IMR-90 (cell line): ENCODE results near the gene STX18. TPM values are rescaled to one million over a fixed set of nuclear protein-coding genes. Genes with fewer than 3 reads are reported as not detected.
"Not testable (repeated sequence)": the region's sequence is repeated elsewhere in the genome, so short reads cannot be mapped to it uniquely, and the experiment has no call there.

ENCODE experiments used
- ATAC-seq: fragments of 200-7000 bp; cut with Tn5 transposase; 2 replicates; pipeline ENCODE4 v1.9.1; 2020; ENCODE audit warnings: low read depth, mild to moderate bottlenecking, moderate library complexity
- BruUV-seq: library from RNA; stranded (reverse); fragments of 400-500 nt; replicated peaks from 2 replicates; lab custom pipeline; 2021; lab: Mats Ljungman, UMichigan
- CTCF ChIA-PET: fragments of 300-600 bp; formaldehyde crosslinking; extraction: SDS; loops from one replicate; lab custom pipeline; 2021; ENCODE audit warnings: antibody characterized with exemption; lab: Yijun Ruan, JAX
- POLR2A ChIA-PET: fragments of 300-600 bp; sonication (Branson Sonifier 250); formaldehyde crosslinking; loops from one replicate; lab custom pipeline; 2022; ENCODE audit warnings: antibody characterized with exemption; ENCODE audit not compliant: unreplicated experiment; lab: Charles Lee
- DNase-seq: peaks from one replicate; pipeline ENCODE4 v3.0.0; 2013
- H2AFZ ChIP-seq: replicated peaks from 2 replicates; pipeline ENCODE3; 2013; ENCODE audit warnings: low read length, mild to moderate bottlenecking; ENCODE audit not compliant: poor library complexity
- H2AK5ac ChIP-seq: 2 replicates; pipeline ENCODE4 v1.6.1; 2013; ENCODE audit warnings: low read depth, low read length, inconsistent platforms
- H2AK9ac ChIP-seq: replicated peaks from 2 replicates; pipeline ENCODE3; 2013; ENCODE audit warnings: mild to moderate bottlenecking, low read depth, low read length, moderate library complexity; ENCODE audit not compliant: poor library complexity
- H2BK120ac ChIP-seq: 2 replicates; pipeline ENCODE4 v1.6.1; 2013; ENCODE audit warnings: low read depth, low read length, inconsistent platforms
- H2BK15ac ChIP-seq: 3 replicates; pipeline ENCODE4 v1.6.1; 2013; ENCODE audit warnings: low read depth, low read length, inconsistent platforms
- H2BK20ac ChIP-seq: 2 replicates; pipeline ENCODE4 v1.6.1; 2013; ENCODE audit warnings: low read depth, mild to moderate bottlenecking, inconsistent platforms, low read length, moderate library complexity
- H2BK5ac ChIP-seq: 2 replicates; pipeline ENCODE4 v1.6.1; 2013; ENCODE audit warnings: mild to moderate bottlenecking, low read depth, low read length, inconsistent platforms; ENCODE audit not compliant: poor library complexity, severe bottlenecking
- H3K14ac ChIP-seq: replicated peaks from 2 replicates; pipeline ENCODE4 v1.6.1; 2013; ENCODE audit warnings: low read depth, low read length, inconsistent platforms
- H3K18ac ChIP-seq: 2 replicates; pipeline ENCODE4 v1.6.1; 2013; ENCODE audit warnings: low read depth, low read length, control low read depth
- H3K23ac ChIP-seq: 2 replicates; pipeline ENCODE4 v1.6.1; 2013; ENCODE audit warnings: low read depth, low read length, inconsistent platforms
- H3K27ac ChIP-seq: 2 replicates; pipeline ENCODE4 v1.5.1; 2013; ENCODE audit warnings: mild to moderate bottlenecking, control low read depth, low read length; ENCODE audit not compliant: insufficient read depth
- H3K27me3 ChIP-seq: 2 replicates; pipeline ENCODE4 v1.6.1; 2013; ENCODE audit warnings: low read length; ENCODE audit not compliant: control insufficient read depth, insufficient read depth
- H3K36me3 ChIP-seq: 2 replicates; pipeline ENCODE4 v1.6.1; 2013; ENCODE audit warnings: low read length, mixed read lengths; ENCODE audit not compliant: control insufficient read depth, insufficient read depth
- H3K4ac ChIP-seq: 2 replicates; pipeline ENCODE4 v1.6.1; 2013; ENCODE audit warnings: low read depth, low read length, inconsistent platforms
- H3K4me1 ChIP-seq: 2 replicates; pipeline ENCODE4 v1.6.1; 2013; ENCODE audit warnings: low read length, mixed read lengths; ENCODE audit not compliant: control insufficient read depth, insufficient read depth
- H3K4me2 ChIP-seq: 2 replicates; pipeline ENCODE4 v1.6.1; 2013; ENCODE audit warnings: low read depth, mild to moderate bottlenecking, control low read depth, low read length, moderate library complexity
- H3K4me3 ChIP-seq: 2 replicates; pipeline ENCODE4 v1.5.1; 2013; ENCODE audit warnings: low read depth, mild to moderate bottlenecking, control low read depth, low read length, moderate library complexity; ENCODE audit not compliant: insufficient read depth
- H3K56ac ChIP-seq: 2 replicates; pipeline ENCODE4 v1.6.1; 2013; ENCODE audit warnings: low read length, inconsistent platforms; ENCODE audit not compliant: insufficient read depth; ENCODE audit errors: extremely low read depth
- H3K79me1 ChIP-seq, 2 experiments: 2 replicates each; pipeline ENCODE4 v1.6.1; 2013; ENCODE audit warnings: low read length in 2 of 2, inconsistent platforms in 1 of 2, low read depth in 1 of 2
- H3K9ac ChIP-seq: 2 replicates; pipeline ENCODE4 v1.6.1; 2013; ENCODE audit warnings: low read depth, low read length, control low read depth
- H3K9me1 ChIP-seq: 2 replicates; pipeline ENCODE4 v1.6.1; 2013; ENCODE audit warnings: low read length, inconsistent platforms; ENCODE audit not compliant: insufficient read depth
- H3K9me3 ChIP-seq: 2 replicates; pipeline ENCODE4 v1.6.1; 2013; ENCODE audit warnings: low read length; ENCODE audit not compliant: control insufficient read depth, insufficient read depth
- H4K20me1 ChIP-seq: 2 replicates; pipeline ENCODE4 v1.6.1; 2013; ENCODE audit warnings: low read length, inconsistent platforms; ENCODE audit not compliant: insufficient read depth
- H4K5ac ChIP-seq: 2 replicates; pipeline ENCODE4 v1.6.1; 2013; ENCODE audit warnings: mild to moderate bottlenecking, low read depth, low read length, control low read depth
- H4K8ac ChIP-seq, 2 experiments: 2 replicates each; pipeline ENCODE4 v1.6.1; 2013; ENCODE audit warnings: low read depth in 2 of 2, low read length in 2 of 2, control low read depth in 1 of 2, inconsistent platforms in 1 of 2
- H4K91ac ChIP-seq: 2 replicates; pipeline ENCODE4 v1.6.1; 2013; ENCODE audit warnings: low read depth, low read length, inconsistent platforms; ENCODE audit not compliant: insufficient read depth
- MAFK ChIP-seq: IDR thresholded peaks from 2 replicates; pipeline ENCODE4 v1.6.1; 2012; ENCODE audit warnings: low read depth, low read length, improper control_type of control experiment
- MAZ ChIP-seq: IDR thresholded peaks from 2 replicates; pipeline ENCODE4 v1.6.1; 2012; ENCODE audit warnings: low read depth, mild to moderate bottlenecking, low read length, improper control_type of control experiment, moderate library complexity, borderline replicate concordance
- NFE2L2 ChIP-seq: fragments of 150-350 bp; IDR thresholded peaks from 2 replicates; pipeline ENCODE4 v1.6.1; 2016; ENCODE audit warnings: low read depth, mild to moderate bottlenecking, low read length
- WGBS, 2 experiments: methylation state at CpG; one replicate each; pipeline versions ENCODE4 v1.1.5 to v1.1.7; 2013; ENCODE audit warnings: missing lambda C conversion rate in 2 of 2; ENCODE audit not compliant: insufficient read length in 1 of 2; ENCODE audit errors: extremely low coverage in 2 of 2; 5-methylcytosine and 5-hydroxymethylcytosine counted together
- dilution Hi-C: fragments of 300-500 bp; cut with HindIII; formaldehyde crosslinking; loops from one replicate; pipeline ENCODE4 v1.14.3; 2018; ENCODE audit warnings: low sequenced_read_pairs; ENCODE audit not compliant: unreplicated experiment
- in situ Hi-C: fragments of 300-500 bp; cut with MboI; formaldehyde crosslinking; loops from 3 replicates; pipeline ENCODE4 v1.14.3; 2019; ENCODE audit warnings: low sequenced_read_pairs, inconsistent platforms, mixed read lengths
- intact Hi-C: fragments of 100-400 bp; cut with micrococcal nuclease; formaldehyde crosslinking; loops from 2 replicates; pipeline ENCODE4 v1.10.0; 2022
- polyA plus RNA-seq, 3 experiments: library from polyadenylated mRNA; depleted of rRNA; stranded (reverse); fragments of >200 nt; gene quantifications; 2 replicates each; pipeline ENCODE4 v1.2.3, GENCODE V29; 2012; ENCODE audit warnings: low replicate concordance in 1 of 3
- total RNA-seq: library from RNA; depleted of rRNA; stranded (reverse); fragments of >200 nt; gene quantifications from 2 replicates; pipeline ENCODE4 v1.2.3, GENCODE V29; 2012

The STX18 gene
- total and polyA plus RNA-seq, 2 of the 4 experiments (the other 2 are of a cell fraction), result 20.1 to 23.4 TPM

GRCh38 chr4:4506961-4507360 lies 34.9 kb downstream of the STX18 start:
- intact Hi-C loops (no loop called here), in situ Hi-C loops (no loop called here), dilution Hi-C loops (no loop called here)
- Histone ChIP-seq H3K36me3 (no peaks in the 10 kb centered on the region), H2BK120ac (no peak overlapping the region), H2AK9ac (no peak overlapping the region), H3K27ac (no peak overlapping the region), H3K4me3 (no peak overlapping the region), H3K4me2 (no peak overlapping the region), H2AFZ (no peak overlapping the region), H3K9me1 (peaks cover 2% of the 10 kb centered on the region; the same call in 1 of the 2 replicates), H2AK5ac (no peak overlapping the region), H3K18ac (no peak overlapping the region), H4K5ac (no peak overlapping the region), H3K27me3 (no peaks in the 10 kb centered on the region), H3K56ac (no peak overlapping the region), H3K23ac (no peak overlapping the region), H4K20me1 (peaks cover 17% of the 10 kb centered on the region; the same call in 1 of the 2 replicates), H3K14ac (no peak overlapping the region), H2BK20ac (no peak overlapping the region), H2BK15ac (no peak overlapping the region), H3K9ac (no peak overlapping the region), H4K91ac (no peak overlapping the region), H3K9me3 (no peaks in the 10 kb centered on the region), H3K79me1 (peaks cover 15 to 44% of the 10 kb centered on the region in 2 experiments), H3K4ac (no peak overlapping the region), H3K4me1 (peaks cover 2% of the 10 kb centered on the region; the same call in 1 of the 2 replicates), H2BK5ac (no peak overlapping the region), H4K8ac (no peak overlapping the region)
- 100% methylated on average over 2 of the region's 5 CpGs; no CpG with 5 or more reads in 1 of the 2 experiments for WGBS, 2 experiments
- BruUV-seq, result no TSS peak
- CTCF ChIA-PET, result no interaction called here
- ATAC-seq, result no peak
- DNase-seq, result no peak
- POLR2A ChIA-PET, result no interaction called here
- TF ChIP-seq NFE2L2 (no peak), MAZ (no peak), MAFK (no peak)

- H2AK9ac ChIP-seq, H3K4me2 ChIP-seq, H3K23ac ChIP-seq, in situ Hi-C loops, H3K9ac ChIP-seq, H2BK120ac ChIP-seq, H2BK5ac ChIP-seq, H3K27ac ChIP-seq, H4K8ac ChIP-seq, dilution Hi-C loops, H4K91ac ChIP-seq, H3K18ac ChIP-seq, H3K27me3 ChIP-seq, H3K4me3 ChIP-seq, H3K14ac ChIP-seq, H3K9me1 ChIP-seq, H3K56ac ChIP-seq, intact Hi-C loops, H3K36me3 ChIP-seq, H2AFZ ChIP-seq, H3K9me3 ChIP-seq, H2BK20ac ChIP-seq, BruUV-seq, H4K5ac ChIP-seq, H2BK15ac ChIP-seq, DNase-seq, ATAC-seq, POLR2A ChIA-PET, H3K4me1 ChIP-seq, H3K4ac ChIP-seq, H2AK5ac ChIP-seq: not testable (repeated sequence)
- no CpG with 5 or more reads among the region's 9 CpGs for WGBS, 2 experiments
- CTCF ChIA-PET, result interaction anchor here (1.7 kb wide), 1 partner anchor 14 kb away, joined by 4 read pairs; no protein-coding TSS in a partner anchor
- Histone ChIP-seq H4K20me1 (peaks cover 12% of the 10 kb centered on the region; the same call in 1 of the 2 replicates), H3K79me1 (peaks cover 23 to 42% of the 10 kb centered on the region in 2 experiments)
These were observed 36.6 kb downstream of the STX18 start for GRCh38 chr4:4505211-4505610.
